Transverse colon (tissue), 4 donors: ENCODE results near the gene CCDC8.

Experiments
- CTCF ChIP-seq, 5 experiments: fragments of 200-600 bp in 3 of 5; fragments of 450-650 bp in 2 of 5; sonication (generic) in 3 of 5; IDR thresholded peaks; 1 replicate in 2 of 5; 2 replicates in 3 of 5; pipeline ENCODE4 v1.5.1; 2016 to 2017; ENCODE audit warnings: antibody characterized with exemption in 5 of 5, inconsistent platforms in 3 of 5, mild to moderate bottlenecking in 2 of 5, moderate library complexity in 1 of 5
- EP300 ChIP-seq: sonication (generic); formaldehyde crosslinking; IDR thresholded peaks from one replicate; pipeline ENCODE4 v1.6.1; 2017; ENCODE audit warnings: antibody characterized with exemption, low read depth
- POLR2A ChIP-seq: fragments of 450-650 bp; IDR thresholded peaks from one replicate; pipeline ENCODE4 v1.6.1; 2016; ENCODE audit warnings: antibody characterized with exemption, mild to moderate bottlenecking, moderate library complexity
- POLR2AphosphoS5 ChIP-seq, 3 donors: sonication (generic); formaldehyde crosslinking; IDR thresholded peaks; one replicate each; pipeline ENCODE4 v1.6.1; 2016; ENCODE audit warnings: antibody characterized with exemption in 3 of 3

DNA sequence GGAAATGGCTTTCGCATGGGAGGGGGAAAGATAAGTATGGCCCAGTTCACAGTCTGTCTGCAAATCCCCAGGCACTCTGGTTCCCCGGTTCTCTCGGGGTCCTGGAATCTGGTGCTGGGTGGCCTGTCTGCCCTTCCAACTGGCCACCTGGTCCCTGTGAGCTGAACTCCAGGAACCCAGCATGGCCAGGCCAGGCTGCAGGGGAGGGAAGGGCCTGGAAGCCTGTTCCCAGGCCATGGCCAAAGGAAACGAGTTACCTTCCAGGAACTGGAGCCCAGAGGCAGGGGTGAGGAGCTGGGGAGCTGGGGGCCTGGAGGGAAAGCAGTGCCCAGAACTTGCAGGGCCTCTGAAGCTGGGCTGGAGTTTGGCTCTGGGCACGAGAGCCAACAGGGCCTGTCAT is 34.5 kb upstream of the CCDC8 start:
- no peak for TF ChIP-seq POLR2A
- TF ChIP-seq CTCF (IDR thresholded peaks at IDR 0.05) = no peak
- TF ChIP-seq POLR2AphosphoS5 (IDR thresholded peaks at IDR 0.05) = no peak
- no peak for TF ChIP-seq EP300
